ENCODE results near the gene CCDC78. TPM values are rescaled to one million over a fixed set of nuclear protein-coding genes. Genes with fewer than 3 reads are reported as not detected.

Gene CCDC78
- total RNA-seq, 1 donor from 2014 or later = 26.1 TPM

GRCh38 chr16:706189-707061, 19.8 kb downstream of the CCDC78 start:
- peaks cover 5% of the 10 kb centered on the region for H3K4me1 ChIP-seq
- no peak for ATAC-seq
- H3K36me3 ChIP-seq = no peaks in the 10 kb centered on the region
- no peaks in the 10 kb centered on the region for H3K9me3 ChIP-seq
- H3K4me3 ChIP-seq = no peak overlapping the region
- peaks cover 91% of the 10 kb centered on the region for H3K27me3 ChIP-seq (ENCODE audit: low read depth)
- H3K27ac ChIP-seq = no peak overlapping the region
- intact Hi-C loops (cut with DNase I) = no loop called here
- DNase-seq = no peak
- TF ChIP-seq CTCF (IDR thresholded peaks at IDR 0.05) = no peak

- ATAC-seq = no peak
These were observed 20.6 kb downstream of the CCDC78 start, which contains the start of gene FBXL16 for GRCh38 chr16:705431-706188. Gene FBXL16 (minus strand): TSS chr16:705801. CDS start chr16:697405, 8,396 bp downstream.

GRCh38 chr16:704552-705380, 21.5 kb downstream of the CCDC78 start:
- ATAC-seq (no peak), DNase-seq (no peak)
- intact Hi-C loops (cut with DNase I) = no loop called here
- no peaks in the 10 kb centered on the region for H3K36me3 ChIP-seq
- H3K9me3 ChIP-seq = no peaks in the 10 kb centered on the region
- TF ChIP-seq CTCF (IDR thresholded peaks at IDR 0.05) = no peak
- H3K27ac ChIP-seq = no peak overlapping the region
- H3K4me1 ChIP-seq = peaks cover 11% of the 10 kb centered on the region
- no peak overlapping the region for H3K4me3 ChIP-seq
- H3K27me3 ChIP-seq (ENCODE audit: low read depth) = peaks cover 91% of the 10 kb centered on the region

More at GRCh38 chr16:705431-706188, 20.6 kb downstream of the CCDC78 start, which contains the start of gene FBXL16:
- Histone ChIP-seq H3K36me3 (no peaks in the 10 kb centered on the region), H3K4me3 (no peak within 1 kb of the TSS), H3K9me3 (no peaks in the 10 kb centered on the region), H3K27ac (no peak within 1 kb of the TSS), H3K4me1 (peaks cover 11% of the 10 kb centered on the region), H3K27me3 (ENCODE audit: low read depth) (peaks cover 91% of the 10 kb centered on the region)
- no peak for DNase-seq
- no peak for TF ChIP-seq CTCF (IDR thresholded peaks at IDR 0.05)
- intact Hi-C loops (cut with DNase I) = no loop called here

- Histone ChIP-seq H3K36me3 (no peaks in the 10 kb centered on the region), H3K27ac (no peak overlapping the region), H3K9me3 (no peaks in the 10 kb centered on the region), H3K4me1 (peaks cover 11% of the 10 kb centered on the region), H3K4me3 (no peak overlapping the region), H3K27me3 (ENCODE audit: low read depth) (peaks cover 91% of the 10 kb centered on the region)
- ATAC-seq (no peak), DNase-seq (no peak)
- intact Hi-C loops (cut with DNase I) = no loop called here
- no peak for TF ChIP-seq CTCF (IDR thresholded peaks at IDR 0.05)
These were observed 22.2 kb downstream of the CCDC78 start for GRCh38 chr16:704047-704446.

GRCh38 chr16:703406-703805, 22.8 kb downstream of the CCDC78 start:
- Histone ChIP-seq H3K36me3 (no peaks in the 10 kb centered on the region), H3K27me3 (ENCODE audit: low read depth) (peaks cover 88% of the 10 kb centered on the region), H3K27ac (no peak overlapping the region), H3K4me3 (no peak overlapping the region), H3K4me1 (peaks cover 11% of the 10 kb centered on the region), H3K9me3 (no peaks in the 10 kb centered on the region)
- no peak for DNase-seq
- intact Hi-C loops (cut with DNase I) = no loop called here
- no peak for ATAC-seq
- no peak for TF ChIP-seq CTCF (IDR thresholded peaks at IDR 0.05)
